EL (cell line): ENCODE results near the gene PRKCZ.
A peak's percentile ranks its signal among the peaks of the same experiment; 100 is the strongest.

Source experiments
- DNase-seq: peaks from one replicate; pipeline ENCODE4 v3.0.0-alpha.2; 2016

PRKCZ gene

GRCh38 chr1:2214541-2215241 lies 164.5 kb downstream of the PRKCZ start:
- no peak for DNase-seq

DNA sequence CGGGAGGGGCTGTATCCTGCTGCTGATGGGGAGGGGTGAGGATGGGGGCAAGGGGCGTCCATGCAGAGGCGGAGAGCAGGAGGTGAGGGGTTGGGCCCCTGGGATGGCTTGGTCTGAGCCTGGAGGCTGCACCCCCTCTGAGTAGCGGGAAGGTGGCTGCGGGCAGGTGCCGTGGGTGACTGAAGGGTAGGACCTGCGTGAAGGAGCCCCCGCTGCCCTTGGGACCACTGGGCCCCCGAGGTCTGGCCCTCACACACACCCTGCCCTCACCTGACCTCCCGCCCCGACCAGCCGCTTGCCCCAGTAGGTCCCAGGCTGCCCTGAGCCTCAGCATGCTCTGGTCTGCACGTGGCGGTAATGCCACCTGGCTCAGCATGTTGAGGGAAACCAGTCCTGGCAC lies 165.1 kb downstream of the PRKCZ start:
- no peak for DNase-seq

GRCh38 chr1:2215909-2216766 lies 165.9 kb downstream of the PRKCZ start:
- no peak for DNase-seq

DNA sequence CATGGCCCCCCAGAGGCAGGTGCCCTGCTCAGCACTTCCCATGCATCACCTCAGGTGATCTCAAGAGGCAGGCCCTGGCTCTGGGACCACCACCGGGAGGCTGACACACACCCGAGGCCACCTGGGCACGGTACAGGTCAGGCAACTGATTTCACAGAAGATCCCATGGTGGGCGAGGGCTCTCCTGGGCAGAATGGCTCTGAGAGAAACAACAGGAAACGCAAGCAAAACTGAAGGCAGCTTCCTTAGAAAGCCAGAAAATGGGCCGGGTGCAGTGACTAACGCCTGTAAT lies 166.5 kb downstream of the PRKCZ start:
- DNase-seq = no peak

DNA sequence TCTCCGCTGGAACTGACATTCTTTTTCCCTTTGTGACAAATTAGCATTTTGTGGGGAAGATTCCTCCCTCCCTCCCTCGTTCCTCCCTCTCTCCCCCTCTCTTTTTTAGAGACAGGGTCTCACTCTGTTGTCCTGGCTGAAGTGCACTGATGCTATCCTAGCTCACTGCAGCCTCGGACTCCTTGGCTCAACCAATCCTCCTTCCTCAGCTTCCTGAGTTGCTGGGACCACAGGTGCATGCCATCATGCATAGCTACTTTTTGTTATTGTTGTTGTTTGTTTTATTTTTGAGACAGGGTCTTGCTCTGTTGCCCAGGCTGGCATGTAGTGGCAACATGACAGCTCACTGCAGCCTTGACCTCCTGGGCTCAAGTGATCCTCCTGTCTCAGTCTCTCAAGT lies 171.1 kb downstream of the PRKCZ start:
- no peak for DNase-seq

DNA sequence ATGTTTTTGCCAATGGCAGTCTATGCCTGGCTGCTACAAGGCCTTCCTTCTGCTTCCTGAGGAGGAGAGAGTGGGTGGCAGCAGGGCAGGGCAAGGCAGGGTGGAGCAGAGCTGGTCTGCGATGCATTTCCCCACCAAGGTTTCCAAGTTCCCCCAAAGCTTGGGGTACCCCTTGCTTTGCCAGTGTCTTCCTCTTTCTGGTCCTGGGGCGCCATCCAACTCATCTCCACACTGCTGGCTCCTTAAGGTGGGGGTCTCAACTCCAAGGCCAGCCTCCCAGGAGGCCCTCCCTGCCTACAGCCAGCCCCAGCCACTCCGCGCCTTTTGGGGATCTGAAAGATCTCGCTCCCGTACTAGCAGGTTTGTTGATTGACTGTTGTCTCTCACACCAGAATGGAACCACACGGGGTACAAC lies 174.0 kb downstream of the PRKCZ start:
- DNase-seq = no peak

DNA sequence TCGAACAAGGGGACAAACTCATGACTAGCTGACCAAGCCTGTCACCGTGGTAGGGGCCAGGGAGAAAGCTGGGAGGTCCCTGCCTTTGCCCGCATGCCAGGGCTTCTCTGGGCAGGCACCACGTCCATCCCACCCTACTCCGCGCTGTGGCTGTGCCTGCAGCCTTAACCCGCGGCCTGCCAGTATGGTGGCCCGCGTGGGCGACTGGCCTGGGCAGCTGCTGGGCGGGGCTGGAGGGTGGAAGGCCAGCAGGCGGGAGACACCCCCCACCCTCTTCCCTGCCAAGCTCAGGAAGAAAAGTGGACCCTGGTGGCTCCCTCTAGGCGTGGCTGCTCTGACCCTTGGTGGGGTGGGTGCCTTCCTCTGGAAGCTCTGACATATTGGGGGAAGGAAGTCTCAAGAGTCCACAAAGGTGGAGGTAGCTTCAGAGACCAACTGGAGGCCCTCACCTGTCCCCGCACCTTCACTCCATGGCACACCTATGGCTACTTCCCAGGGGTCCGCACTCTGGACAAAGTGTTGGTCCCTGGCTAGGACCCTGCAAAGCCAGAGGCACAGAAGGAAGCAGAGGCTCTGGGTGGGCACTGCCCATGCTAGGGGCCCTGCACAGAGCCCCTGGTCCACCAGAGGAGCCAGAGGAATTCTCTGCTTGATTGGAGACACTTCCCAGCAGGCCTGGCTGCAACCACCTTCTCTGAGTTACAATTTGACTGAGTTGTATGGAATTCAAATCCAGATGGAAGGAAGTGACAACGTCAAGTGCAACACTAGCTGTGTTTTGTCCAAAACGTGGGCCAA lies 174.6 kb downstream of the PRKCZ start:
- DNase-seq = no peak

GRCh38 chr1:2226525-2227345 lies 176.5 kb downstream of the PRKCZ start:
- no peak for DNase-seq

- peak; percentile 97 for DNase-seq
Measured at GRCh38 chr1:2227346-2228156, 177.3 kb downstream of the PRKCZ start.

DNA sequence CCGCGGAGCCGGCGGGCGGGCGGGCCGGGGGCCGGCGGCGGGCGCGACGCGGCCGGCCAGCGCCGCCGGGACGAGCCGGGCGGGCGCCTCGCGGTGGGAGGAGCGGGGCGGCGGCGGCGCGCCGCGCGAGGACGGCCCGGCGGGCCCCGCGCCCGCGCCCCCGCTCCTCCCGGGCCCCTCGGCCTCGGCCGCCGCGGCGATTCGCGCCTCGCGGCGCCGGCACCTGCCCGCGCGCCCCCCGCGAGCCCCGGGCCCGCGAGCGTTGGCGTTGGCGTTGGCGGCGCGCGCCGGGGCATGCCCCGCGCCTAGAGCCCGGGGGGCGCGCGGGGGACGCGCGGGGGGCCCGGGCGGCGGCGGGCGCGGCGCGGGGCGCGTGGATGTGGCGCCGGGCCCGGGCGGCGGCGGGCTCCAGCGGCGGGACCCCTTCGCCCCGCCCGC lies 178.0 kb downstream of the PRKCZ start, which contains the start of gene SKI:
TSS of gene SKI (plus strand) at position 163 of the 438 bp plus-strand sequence. CDS start 448 bp downstream, outside the sequence.
- DNase-seq = no peak

DNA sequence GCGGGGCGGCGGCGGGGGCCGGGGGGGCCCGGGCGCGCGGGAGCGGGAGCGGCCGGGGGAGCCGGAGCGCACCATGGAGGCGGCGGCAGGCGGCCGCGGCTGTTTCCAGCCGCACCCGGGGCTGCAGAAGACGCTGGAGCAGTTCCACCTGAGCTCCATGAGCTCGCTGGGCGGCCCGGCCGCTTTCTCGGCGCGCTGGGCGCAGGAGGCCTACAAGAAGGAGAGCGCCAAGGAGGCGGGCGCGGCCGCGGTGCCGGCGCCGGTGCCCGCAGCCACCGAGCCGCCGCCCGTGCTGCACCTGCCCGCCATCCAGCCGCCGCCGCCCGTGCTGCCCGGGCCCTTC lies 178.5 kb downstream of the PRKCZ start:
- no peak for DNase-seq

DNA sequence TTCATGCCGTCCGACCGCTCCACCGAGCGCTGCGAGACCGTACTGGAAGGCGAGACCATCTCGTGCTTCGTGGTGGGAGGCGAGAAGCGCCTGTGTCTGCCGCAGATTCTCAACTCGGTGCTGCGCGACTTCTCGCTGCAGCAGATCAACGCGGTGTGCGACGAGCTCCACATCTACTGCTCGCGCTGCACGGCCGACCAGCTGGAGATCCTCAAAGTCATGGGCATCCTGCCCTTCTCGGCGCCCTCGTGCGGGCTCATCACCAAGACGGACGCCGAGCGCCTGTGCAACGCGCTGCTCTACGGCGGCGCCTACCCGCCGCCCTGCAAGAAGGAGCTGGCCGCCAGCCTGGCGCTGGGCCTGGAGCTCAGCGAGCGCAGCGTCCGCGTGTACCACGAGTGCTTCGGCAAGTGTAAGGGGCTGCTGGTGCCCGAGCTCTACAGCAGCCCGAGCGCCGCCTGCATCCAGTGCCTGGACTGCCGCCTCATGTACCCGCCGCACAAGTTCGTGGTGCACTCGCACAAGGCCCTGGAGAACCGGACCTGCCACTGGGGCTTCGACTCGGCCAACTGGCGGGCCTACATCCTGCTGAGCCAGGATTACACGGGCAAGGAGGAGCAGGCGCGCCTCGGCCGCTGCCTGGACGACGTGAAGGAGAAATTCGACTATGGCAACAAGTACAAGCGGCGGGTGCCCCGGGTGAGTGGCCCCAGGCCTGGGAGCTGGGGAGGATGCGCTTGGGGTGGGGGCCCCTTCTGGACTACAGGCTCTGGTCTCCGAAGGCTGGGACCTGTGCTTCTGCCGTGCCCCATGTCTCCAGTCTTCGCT lies 179.0 kb downstream of the PRKCZ start:
- DNase-seq = peak; percentile 58

DNA sequence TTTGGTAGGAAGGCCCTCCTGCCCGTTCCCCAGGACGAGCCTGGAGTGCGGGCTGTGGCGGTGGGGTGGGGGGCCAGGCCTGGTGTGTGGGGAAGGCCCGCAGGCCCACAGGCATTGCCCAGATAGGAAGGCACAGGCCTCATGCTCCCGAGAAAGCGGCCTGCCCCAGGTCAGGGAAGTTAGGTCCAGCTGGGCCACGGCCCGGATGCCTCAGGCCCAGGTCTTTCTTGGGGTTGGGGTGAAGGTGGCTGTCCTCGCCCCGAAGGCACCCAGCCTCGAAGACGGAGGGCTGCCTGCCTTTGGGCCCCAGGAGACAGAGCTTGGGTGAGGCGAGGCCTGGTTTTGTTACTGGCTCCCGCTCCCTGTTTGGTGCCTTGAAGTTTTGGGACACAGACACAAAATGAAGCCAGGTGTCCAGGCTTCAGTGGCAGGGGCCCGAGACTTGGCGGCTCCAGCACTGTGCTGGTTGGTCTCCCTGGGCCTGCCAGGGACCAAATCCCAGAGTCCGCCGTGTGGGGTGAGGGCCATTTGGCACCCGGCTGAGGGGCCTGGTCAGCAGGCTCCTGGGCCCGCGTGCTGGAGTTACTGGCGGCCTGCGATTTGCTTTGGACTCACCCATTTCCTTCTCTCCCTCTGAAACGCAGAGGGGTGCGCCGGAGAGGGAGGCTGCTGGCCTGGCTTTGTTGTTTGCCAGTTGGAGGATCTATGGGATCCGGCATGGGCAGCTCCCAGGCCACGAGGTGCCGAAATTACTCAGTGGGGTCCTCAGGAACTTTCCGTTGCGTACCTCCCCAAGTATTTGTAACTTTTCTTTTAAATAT lies 179.9 kb downstream of the PRKCZ start:
- DNase-seq = peak; percentile 58

DNA sequence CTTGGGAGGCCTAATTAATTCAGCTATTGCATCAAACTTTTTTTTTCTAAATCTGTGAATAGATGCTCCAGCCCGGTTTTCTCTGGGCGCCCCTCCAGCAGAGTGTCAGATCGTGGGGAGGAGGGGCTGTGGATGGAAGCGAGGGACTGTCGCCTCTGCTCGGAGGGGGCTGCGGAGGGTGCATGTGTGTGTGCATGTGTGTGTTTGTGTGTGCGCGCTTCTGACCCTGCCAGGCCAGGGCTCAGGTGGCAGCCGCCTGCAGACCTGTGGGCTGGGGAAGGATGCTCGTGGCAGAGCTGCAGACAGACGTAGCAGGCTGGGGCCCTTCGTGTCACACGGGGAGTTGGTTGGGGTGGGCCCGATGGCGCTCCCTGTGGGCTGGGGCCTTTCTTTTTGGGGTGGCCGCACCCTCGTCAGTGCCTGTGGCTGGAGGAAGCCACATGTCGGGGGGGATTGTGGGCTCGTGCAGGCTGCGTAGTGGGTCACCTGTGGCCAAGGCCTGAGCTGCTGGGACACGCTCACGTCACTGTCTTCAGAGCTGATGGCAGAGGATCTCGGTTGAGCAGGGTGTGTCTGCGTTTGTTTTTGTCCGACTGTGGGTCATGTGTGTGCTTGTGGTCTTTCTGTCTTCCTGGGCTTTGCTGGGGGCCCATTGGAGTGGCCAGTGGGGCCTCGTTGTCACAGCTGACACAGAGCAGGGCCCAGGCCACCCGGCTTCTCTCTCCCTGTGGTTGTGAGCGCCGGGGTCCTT lies 180.7 kb downstream of the PRKCZ start:
- DNase-seq = peak; percentile 43

DNA sequence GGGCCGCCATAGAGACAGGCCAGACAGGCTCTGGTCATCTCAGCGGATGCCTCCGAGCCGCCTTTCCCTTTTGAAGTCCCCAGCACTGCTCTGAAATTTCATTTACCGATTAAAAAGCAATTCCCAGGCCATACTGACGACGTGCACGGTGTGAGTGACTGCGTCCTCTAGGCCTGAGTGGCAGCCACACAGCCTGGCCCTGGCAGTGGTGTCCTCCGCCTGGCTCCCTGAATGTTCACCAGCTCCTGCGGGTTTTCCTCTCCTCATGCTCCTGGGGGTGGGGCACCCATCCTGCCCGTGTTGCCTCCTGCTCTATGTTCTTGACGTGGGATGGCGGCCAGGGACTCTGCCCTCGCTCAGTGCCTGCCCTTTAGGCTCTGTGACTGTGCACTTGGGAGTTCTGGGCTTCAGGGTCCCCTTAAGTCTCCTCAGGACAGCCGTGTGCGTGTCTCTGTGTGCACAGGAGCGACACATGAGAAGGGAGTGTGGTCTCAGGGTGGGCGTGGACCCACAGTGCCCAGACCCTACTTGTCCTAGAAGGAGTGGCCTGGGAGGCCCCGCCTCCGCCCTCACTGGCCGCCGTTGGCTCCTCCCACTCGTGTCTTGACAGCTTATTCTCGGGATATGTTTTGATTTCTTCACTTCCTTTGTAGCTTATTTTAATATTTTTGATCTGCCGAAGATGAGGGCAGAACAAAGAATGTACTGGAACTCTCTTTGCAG lies 181.5 kb downstream of the PRKCZ start:
- peak; percentile 82 for DNase-seq

DNA sequence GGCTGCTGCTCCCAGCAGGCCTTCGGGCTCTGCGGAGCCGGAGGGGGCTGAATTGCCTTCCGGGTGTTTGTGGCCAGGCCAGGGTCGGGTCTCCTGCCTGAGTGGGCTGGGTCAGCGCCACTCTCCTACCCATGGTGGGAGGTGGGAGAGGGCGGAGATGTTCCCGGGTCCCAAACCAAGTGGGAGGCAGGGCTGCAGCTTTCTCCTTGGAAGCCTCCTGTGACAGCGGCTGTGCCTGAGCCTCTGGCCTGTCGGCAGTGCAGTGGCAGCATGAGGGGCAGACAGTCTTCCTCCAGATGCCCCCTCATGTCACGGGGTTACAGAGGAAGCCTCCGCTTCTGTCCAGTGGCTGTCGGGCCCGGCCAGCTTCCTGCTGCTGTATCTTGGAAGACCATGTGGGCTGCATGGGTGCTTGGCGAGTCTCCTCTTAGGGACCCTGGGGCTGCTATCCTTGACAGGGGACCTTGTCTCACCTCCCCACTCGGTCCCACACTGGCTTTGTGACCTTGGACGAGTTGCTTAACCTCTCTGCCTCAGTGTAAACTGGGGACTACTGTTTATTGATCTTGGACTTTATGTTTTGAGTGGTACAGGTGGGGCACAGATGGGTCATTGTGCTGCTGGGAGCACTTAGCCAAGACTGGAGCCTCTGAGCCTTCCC lies 182.2 kb downstream of the PRKCZ start:
- no peak for DNase-seq

GRCh38 chr1:2232916-2233438 lies 182.8 kb downstream of the PRKCZ start:
- no peak for DNase-seq

GRCh38 chr1:2233468-2233867 lies 183.3 kb downstream of the PRKCZ start:
- no peak for DNase-seq
